HG03354 (cell line): ENCODE data around the gene GINS1.

Experiments
- ATAC-seq: cut with Tn5 transposase; IDR thresholded peaks from one replicate; pipeline ENCODE4 v1.9.1; 2021; ENCODE audit warnings: mild to moderate bottlenecking; ENCODE audit not compliant: unreplicated experiment, poor library complexity, severe bottlenecking

GINS1 gene

DNA sequence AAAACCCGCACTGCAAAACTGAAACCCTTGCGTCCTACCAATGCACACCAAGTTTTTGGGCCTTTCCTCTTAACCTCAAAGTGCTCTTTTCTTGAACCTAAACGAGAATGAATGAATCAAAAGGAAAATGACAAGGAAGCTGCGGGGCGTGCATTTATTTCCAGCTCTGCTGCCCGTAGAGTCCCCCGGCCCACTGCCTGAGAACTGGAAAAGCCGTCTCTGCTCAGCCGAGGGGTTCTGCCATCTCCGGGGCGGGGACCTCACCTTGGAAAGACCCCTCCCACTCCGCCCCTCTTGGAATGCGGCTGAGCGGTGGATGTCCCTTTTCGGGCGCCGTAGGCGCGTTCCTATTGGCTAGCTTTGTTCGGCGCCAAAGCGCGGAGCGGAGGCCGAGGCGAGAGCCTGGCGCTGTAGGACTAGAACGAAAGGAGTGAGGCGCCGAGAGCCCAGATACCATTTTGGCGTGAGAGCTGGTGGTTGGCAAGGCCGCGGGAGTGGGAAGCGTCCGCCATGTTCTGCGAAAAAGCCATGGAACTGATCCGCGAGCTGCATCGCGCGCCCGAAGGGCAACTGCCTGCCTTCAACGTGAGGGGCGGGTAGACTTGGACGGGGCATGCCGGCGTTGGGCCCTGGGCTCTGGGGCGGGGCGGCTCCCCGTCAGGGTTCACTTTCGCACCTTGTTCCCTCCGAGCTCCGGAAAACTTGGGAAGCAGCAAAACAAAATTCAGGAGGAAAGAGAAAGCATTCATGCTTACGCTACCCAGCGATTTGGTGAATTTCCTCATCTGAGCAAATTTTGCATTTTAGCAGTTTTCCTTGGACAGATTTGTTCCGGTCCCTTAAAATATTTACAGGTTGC, at the start of gene GINS1:
TSS of gene GINS1 (plus strand) at position 363 of the 859 bp plus-strand sequence. CDS start at position 511, 148 bp downstream.
- ATAC-seq = peak; percentile 92

DNA sequence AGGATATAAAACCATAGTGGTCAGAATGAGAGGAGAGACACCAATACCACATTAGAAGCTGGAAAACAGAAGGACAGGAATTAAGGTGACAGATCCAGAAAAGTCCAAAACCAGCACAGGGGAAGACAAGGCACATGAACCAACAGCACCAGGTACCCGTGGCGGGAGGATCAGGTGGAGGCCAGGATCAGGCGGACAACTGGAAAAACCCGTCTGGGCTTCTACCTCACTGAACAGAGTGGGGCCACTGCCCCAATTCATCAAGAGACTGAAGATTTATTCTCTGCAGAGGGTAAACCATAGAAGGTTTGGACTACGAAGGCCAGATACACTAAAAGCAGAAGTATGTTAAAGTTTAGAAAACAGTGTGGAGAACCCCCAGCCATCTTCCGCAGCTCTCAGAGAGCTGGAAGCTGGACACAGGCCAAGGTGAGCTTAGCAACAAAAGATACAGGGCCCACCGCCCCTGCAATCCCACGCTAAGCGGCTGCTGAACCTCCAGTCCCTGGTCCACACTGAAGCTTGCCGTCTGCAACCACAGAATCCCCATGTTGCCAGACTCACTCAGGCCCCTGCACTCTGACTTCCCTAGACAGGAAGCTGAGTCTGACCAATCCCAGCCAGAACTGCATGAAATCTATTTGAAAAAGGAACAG, 46.7 kb upstream of the GINS1 start:
- no peak for ATAC-seq

DNA sequence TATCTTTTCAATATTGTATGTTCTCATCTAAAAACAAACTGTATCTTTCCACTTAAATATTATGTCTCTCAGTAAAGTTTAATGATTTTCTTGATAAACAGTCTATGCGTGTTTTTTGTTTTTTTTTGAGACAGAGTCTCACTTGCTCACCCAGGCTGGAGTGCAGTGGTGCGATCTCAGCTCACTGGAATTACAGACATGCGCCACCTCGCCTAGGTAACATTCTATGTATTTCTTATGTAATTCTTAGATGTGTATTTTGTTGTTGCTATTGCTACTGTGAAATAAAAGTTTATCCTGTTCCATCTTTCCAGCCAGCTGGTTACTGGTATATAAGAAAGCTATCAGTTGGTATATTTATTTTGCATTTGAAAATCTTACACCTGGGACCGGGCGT, 46.2 kb upstream of the GINS1 start:
- no peak for ATAC-seq

DNA sequence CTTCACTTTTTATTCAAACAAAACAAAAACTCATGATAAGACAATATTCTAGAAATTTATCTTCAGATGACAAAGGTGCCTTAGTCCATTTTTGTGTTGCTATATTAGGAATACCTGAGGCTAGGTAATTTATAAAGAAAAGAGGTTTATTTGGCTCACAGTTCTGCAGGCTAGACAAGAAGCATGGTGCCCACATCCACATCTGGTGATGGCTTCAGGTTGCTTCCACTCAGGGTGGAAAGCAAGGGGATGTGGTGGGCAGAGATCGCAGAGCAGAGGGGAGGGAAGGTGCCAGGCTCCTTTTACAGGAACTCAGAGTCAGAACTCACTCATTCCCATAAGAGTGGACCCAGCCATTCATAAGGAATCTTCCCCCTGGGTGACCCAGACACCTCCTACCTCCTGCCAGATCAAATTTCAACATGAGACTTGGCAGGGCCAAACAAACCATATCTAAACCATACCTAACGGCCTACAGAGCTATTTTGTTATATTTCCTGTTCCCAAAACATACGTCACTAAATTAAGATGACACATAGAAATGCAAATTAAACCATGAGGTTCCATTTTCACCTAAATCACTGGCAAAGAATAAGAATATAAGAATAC, 43.2 kb upstream of the GINS1 start:
- no peak for ATAC-seq

DNA sequence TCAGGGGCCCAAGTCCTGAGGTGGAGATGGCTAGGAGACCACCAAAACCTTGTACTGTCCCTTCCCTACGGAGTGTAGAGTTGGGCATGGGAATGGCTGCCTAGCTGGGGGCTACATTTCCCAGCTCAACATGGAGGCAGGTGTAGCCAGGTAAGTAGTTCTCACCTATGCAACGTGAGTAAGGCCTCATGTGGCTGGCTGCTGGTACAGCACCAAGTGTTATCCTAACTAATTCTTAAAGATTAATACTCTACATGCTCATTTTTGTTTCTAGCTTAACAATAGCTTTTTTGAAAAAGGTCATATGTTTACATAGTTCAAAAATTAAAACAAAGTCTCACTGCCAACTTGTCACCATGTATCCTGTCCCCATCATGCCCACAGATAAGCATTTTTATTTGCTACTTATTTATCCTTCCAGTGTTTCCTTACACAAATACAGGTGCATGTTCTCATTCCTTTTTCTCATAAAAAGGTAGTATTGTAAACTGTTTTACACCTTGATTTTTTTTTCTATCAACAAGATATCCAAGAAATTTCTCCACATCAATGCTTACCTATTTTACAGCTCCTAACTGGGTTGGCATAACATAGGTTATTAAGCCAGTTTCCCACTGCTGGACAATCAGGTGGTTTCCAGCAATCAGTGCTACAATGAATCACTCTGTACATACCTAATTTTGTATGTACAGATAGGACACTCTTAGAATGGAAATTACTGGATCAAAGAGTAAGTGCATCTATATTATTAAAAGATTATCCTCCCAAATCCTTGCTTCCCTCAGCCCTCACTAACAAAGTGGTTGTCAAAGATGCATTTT, 42.4 kb upstream of the GINS1 start:
- ATAC-seq = no peak

DNA sequence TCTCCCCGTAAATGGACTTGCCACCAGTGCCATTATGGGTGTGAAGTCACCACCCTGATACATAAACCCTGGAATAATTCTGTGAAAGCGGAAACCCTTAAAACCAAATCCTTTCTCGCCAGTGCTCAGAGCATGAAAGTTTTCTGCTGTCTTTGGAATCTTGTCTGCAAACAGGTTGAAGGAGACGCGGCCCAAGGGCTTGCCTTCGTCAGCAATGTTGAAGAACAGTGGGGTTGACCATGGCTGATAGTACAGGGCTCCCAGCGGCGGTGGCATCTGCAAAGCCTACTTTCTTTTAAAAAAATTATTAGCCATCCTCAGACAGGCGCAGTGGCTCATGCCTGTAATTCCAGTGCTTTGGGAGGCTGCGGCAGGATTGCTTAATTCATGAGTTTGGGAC, 38.9 kb upstream of the GINS1 start:
- no peak for ATAC-seq

DNA sequence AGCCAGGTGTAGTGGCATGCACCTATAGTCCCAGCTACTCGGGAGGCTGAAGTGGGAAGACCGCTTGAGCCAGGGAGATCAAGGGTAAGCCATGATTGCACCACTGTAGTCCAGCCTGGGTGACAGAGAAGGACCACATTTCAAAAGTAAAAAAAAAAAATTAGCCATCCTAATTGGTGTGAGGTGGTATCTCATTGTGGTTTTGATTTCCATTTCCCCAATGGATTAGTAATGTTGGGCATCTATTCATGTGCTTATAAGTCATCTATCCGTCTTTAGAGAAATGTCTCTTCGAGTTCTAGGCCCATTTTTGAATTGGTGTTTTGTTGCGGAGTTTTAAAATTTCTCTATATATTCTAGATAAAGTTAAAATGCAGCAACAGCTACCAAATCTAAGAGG, 38.5 kb upstream of the GINS1 start:
- no peak for ATAC-seq

DNA sequence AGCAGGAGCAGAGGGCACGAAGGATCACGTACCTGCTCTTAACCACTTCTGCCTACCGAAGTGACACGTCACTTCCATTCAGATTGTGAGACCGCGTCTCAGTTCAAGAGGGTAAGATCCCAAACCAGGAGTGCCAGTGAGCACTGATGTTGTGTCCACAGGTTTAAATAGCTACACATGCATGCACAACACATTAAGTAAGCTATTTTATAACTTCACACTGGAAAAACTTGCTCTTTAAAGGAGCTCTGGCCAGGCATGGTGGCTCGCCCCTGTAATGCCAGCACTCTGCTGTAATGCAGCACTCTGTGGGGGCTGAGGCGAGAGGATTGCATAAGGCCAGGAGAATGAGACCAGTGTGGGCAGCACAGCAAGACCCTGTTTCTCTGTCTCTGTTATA, 37.9 kb upstream of the GINS1 start:
- ATAC-seq = no peak

DNA sequence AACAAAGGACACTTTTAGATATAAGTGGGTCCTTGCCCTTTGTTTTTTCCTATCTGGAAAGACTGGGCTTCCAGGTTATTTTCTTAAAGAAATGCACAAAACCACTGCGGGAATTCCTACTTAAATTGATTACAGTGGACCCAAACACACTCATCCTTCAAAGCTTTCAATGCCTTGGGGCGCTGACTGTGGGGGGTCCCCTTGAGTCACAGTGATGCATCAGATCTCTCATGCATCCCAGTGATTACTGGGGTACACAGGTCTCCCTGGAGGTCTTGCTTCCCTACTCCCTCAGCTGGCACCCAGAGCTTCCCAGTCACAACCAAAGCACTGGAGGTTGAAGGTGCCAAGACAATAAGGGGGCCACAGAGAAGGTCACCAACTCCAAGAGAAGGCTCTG, 37.5 kb upstream of the GINS1 start:
- ATAC-seq = no peak

DNA sequence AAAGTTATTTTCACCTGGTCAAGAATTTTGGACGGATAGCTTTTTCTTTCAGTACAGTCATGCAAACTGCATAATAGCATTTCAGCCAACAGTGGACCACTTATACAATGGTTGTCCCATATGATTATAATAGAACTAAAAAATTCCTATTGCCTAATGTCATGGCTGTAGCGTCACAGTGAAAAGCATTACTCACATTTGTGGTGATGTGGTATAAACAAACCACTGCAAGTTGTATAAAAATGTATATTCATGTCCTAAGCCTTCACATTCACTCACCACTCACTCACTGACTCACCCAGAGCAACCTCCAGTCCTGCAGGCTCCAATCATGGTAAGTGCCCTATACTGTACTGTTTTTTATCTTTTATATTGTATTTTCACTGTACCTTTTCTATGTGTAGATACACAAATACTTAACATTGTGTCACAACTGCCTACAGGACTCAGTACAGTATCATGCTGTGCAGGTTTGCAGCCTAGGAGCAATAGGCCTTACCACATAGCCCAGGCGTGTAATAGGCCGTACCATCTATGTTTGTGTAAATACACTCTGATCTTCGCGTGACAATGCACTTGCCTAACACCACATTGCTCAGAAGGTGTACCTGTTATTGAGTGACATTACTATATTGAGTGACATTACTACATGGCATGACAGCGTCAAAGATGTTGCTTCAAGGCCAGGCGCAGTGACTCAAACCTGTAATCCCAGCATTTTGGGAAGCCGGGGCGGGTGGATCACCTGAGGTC, 34.7 kb upstream of the GINS1 start:
- ATAC-seq = no peak

DNA sequence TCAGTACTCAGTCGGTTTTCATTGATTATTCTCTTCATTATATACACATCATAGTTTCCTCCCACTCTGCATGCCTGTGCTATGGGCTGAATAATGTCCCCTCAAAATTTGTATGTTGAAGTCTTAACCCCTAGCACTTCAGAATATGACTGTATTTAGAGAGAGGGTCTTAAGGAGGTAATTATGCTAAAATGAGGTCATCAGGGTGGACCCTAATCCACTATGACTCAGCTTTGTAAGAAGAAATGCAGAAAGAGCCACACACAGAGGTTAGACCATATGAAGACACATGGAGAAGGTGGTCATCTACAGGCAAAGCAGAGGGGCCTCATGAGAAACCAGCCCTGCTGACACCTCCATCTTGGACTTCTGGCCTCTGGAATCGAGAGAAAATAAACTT, 32.6 kb upstream of the GINS1 start:
- no peak for ATAC-seq

DNA sequence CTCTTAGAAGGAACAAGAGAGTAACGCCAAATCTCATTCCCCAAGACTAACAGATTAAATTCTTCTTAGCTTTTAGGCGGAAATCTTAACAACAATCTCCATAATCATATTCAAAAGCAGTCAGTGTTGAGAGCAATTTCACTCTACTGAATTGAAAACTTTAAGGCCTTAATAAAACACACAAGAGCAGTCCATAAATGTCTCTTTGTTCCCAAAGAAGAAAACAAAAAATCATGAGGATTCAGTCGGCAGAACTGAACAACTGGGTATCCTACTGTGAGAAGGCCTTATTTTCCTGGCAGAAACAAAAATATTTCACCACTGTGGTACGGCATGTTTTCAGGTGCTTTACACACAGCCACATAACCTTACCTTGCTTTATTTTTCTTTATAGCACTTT, 31.2 kb upstream of the GINS1 start:
- no peak for ATAC-seq

DNA sequence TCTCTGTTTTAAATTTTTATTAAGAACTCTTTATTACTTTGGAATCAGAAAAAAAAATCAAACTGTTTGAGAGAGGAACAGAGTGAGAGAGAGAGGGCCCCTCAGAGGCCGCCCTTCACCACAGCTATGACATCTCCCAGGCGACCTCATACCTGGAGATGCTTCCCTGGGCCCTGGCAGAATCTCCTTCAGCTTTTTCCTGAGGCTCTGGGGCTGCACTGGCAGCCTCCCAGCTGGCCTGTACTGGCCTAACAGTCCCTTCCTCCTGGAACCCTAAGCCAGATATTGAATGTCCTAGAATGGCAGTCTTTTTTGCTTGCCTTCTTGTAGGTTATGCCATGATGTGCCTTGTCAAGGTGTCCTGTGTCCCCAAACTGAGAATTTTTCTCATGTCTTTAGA, 30.6 kb upstream of the GINS1 start:
- no peak for ATAC-seq

DNA sequence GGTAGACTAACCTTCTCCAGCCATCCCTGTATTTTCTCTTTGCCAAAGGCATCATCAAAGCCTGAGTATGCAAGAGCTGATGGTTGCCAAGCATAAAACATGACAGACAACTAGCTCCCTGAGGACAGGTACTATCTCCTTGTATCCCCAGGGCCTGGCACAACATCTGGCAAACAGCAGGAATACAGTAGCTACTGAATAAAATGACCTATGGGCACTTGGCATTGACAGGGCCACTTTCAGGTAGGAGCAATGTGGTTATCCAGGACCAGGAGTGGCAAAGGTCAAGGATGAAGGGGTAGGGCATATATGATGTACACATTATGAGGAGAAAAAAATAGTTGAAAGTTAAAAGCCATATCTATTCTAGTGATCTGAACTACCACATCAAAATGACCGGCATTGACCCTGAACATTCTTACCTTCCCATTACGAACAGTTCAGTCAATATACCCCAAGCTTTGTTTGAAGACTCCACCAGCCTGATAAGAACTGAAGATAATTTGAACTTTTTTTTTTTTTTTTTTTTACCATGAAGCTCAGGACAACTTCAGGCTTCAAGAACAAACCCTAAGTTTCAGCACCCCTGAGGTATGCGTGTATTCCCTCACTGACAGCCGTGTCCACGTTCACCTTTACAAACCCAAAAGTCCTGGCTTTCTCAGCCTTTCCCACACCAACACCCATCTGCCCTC, 29.1 kb upstream of the GINS1 start:
- ATAC-seq = no peak

DNA sequence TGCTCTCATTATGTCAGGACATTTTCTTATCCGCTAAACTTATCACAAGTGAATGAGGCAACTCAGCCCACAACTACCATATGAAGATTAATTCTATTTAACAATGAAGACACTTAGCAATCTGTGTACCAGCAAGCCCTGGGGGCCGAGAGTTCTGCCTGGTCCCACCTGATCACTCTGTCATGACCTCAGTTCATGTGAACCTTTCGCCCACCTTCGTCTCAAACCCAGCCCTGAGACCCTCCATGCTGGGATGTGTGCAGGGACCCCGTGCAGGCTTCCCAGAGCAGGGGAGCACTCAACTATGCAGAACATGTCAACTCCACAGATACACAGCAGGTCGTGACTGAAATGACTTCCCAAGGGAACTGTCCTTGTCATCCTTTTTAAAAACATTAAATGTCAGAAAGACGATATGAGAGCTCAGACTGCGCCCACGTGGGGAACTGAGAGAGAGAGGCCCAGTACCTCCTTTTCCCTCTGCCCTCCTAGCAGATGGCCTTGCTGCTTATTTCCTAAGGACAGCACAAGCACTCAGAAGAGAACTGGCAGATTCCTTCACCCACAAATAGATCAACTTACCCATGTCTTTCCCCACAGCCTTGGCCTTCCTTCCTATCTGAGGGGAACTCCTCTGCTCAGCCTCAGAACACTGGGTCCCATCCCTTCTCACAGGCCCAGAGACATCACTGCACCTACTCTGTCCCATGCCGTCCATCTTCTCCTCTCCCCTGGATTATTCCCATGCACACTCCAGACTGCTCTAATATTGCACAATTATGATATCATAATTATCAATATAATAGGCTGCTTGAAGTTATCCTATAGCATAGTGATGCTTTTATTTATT, 28.4 kb upstream of the GINS1 start:
- ATAC-seq = no peak

DNA sequence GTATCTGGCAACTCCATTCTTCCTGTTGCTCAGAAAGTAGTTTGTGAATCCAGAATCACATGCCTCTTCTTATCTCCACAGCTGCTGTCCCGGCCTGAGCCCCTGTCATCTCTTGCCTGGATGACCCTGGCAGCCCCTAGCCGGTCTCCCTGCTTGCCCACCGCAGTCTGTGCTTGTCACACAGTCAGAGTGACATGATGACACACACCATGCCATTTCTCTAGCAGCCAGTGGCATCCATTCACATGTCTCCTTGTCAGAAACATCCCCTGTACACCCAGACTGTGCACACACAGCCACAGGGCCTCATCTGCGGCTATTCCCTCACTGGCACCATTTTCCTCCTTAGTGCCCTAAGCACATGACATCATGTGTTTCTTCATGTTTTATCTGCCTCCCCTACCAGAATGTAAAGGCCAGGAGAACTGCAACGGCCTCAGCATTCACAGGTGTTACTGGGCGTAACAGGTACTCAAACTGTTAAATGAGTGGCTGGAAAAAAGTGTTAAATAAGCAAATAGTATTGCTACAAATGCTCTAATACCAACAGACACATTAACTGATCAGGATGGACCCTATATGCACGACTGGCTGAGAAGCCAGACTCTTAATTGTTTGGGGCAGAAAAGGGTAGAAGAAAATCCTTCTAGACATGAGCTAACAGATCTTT, 26.4 kb upstream of the GINS1 start:
- no peak for ATAC-seq

DNA sequence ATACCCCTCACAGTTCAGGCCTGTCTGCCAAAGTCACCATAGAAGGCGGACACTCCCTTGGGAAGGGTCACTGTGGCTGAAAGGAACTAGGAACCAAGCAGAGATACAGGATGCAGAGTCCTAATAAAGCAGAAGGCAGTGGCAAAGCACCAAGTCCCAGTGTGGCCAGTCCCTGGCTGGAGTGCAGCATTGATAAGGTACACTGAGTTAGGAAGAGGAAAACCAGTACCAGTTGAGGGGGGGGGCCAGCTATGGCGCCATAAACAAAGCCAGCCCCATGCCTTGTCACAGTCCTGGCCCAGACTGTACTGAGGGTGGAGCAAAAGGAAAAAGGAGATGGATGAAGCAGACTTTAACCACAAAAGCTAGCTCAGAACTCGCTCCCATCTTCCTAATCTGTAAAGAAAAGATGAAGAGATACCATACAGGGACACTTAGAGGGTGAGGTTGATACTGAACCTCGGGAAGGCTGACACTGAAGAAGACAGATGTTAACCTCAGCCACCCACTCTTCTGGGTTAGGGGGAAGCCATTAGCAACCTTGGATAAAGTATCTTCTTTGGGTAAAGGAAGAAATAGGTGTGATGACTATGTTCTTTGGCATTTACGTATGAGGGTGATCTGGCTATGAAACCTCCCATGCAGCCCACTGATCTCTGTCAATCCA, 24.6 kb upstream of the GINS1 start:
- no peak for ATAC-seq
